ENCODE results near the gene AMER2. TPM values are rescaled to one million over a fixed set of nuclear protein-coding genes. Genes with fewer than 3 reads are reported as not detected.
A peak's percentile ranks its signal among the peaks of the same experiment; 100 is the strongest.

The AMER2 gene
- total and polyA plus RNA-seq, 2 experiments from 2014 or later = 0.09 to 0.15 TPM

DNA sequence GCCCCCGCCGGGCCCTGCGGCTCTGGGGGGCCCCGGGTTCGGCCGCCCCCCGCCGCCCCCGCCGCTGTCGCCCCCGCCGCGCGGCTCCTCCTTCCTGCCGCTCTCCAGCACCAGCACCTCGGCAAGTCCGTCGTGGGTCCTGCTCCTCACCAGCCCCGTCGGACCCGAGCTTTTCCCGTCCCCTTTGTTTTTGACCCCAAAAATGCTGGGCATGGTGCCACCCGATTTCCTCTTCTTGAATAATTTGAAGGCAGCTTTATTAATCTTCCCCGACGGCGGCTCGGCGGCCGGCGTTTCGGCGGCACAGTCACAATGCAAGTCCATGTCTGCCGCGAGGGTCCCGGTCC lies 945 bp downstream of the AMER2 start:
- no peaks in the 10 kb centered on the region for H3K36me3 ChIP-seq
- TF ChIP-seq, protein P1, sequence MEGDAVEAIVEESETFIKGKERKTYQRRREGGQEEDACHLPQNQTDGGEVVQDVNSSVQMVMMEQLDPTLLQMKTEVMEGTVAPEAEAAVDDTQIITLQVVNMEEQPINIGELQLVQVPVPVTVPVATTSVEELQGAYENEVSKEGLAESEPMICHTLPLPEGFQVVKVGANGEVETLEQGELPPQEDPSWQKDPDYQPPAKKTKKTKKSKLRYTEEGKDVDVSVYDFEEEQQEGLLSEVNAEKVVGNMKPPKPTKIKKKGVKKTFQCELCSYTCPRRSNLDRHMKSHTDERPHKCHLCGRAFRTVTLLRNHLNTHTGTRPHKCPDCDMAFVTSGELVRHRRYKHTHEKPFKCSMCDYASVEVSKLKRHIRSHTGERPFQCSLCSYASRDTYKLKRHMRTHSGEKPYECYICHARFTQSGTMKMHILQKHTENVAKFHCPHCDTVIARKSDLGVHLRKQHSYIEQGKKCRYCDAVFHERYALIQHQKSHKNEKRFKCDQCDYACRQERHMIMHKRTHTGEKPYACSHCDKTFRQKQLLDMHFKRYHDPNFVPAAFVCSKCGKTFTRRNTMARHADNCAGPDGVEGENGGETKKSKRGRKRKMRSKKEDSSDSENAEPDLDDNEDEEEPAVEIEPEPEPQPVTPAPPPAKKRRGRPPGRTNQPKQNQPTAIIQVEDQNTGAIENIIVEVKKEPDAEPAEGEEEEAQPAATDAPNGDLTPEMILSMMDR (IDR thresholded peaks at IDR 0.05; ENCODE audit: low read depth, low read length) = no peak
- H3K4me3 ChIP-seq = peak overlapping the region; percentile 44
- no peaks in the 10 kb centered on the region for H3K9me3 ChIP-seq (ENCODE audit: low read depth)
- H3K27me3 ChIP-seq = peaks cover 74% of the 10 kb centered on the region
- H3K4me1 ChIP-seq (ENCODE audit: low read depth) = no peaks in the 10 kb centered on the region
- no peak for DNase-seq (ENCODE audit: low read depth in 1 of 2, low spot score in 1 of 2)
- no peak overlapping the region for H3K27ac ChIP-seq

DNA sequence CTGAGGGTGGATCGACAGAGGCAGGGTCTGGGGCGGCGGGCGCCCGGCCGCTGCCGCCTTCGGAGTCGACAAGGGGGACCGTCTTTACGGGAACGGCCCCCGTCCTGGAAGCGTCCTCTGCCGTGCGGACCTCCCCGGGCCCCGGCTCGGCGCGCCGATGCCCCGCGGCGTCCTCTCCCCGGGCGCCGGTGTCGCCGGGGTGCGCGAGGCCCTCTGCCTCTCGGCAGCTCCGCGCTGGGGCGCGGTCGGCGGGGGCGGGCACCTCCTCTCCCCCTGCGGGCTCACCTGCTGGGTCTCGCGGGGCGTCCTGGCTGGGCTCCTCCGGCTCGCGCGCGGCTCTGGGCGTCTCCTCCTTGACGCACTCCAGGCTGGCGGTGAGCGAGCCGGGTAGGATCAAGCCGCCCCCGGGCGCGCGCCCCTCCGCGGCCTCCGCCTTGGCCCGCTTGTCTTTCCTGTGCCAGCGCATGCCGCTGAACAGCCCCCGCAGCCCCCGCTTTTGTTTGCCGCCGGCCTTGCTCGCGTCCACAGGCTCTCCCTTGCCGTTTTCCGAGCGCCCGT lies 1.5 kb downstream of the AMER2 start:
- DNase-seq (ENCODE audit: low read depth in 1 of 2, low spot score in 1 of 2) = peak; percentile 4 to 39
- Histone ChIP-seq H3K4me3 (peak overlapping the region; percentile 44), H3K36me3 (no peaks in the 10 kb centered on the region), H3K4me1 (ENCODE audit: low read depth) (no peaks in the 10 kb centered on the region), H3K27ac (no peak overlapping the region), H3K9me3 (ENCODE audit: low read depth) (no peaks in the 10 kb centered on the region), H3K27me3 (peaks cover 74% of the 10 kb centered on the region)
- TF ChIP-seq, protein P1 (IDR thresholded peaks at IDR 0.05; ENCODE audit: low read depth, low read length) = no peak

DNA sequence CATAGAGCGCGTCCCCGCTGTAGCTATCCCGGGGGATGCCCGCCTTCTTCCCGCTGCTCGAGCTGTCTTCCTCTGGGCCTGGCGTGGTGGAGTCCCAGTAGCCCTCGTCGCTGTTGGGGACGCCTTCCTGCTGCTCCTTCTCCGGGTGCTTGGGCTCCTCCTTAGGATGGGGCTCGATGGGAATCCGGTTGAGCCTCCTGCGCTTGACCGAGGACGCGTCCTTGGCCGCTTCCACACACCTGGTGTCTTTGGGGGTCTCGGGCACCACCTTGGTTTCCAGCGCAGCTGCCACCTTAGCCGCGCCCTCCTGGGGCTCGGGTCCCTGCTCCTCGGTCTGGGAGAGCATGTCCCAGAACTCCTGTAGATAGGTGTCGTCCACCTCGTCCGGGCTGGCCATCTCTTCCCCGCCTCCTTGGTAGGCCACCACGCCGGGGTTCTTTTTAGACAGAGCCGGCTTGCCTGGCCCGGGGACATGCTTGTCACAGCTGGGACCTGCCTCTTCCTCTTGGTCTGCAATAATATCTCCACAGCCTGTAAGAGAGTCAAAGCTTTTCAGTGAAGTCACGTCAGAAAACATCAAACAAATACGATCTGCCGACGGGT lies 2.0 kb downstream of the AMER2 start:
- Histone ChIP-seq H3K27ac (no peak overlapping the region), H3K27me3 (peaks cover 74% of the 10 kb centered on the region), H3K4me1 (ENCODE audit: low read depth) (no peaks in the 10 kb centered on the region), H3K4me3 (no peak overlapping the region), H3K36me3 (no peaks in the 10 kb centered on the region), H3K9me3 (ENCODE audit: low read depth) (no peaks in the 10 kb centered on the region)
- TF ChIP-seq, protein P1 (IDR thresholded peaks at IDR 0.05; ENCODE audit: low read depth, low read length) = no peak
- DNase-seq (ENCODE audit: low read depth in 1 of 2, low spot score in 1 of 2) = no peak

DNA sequence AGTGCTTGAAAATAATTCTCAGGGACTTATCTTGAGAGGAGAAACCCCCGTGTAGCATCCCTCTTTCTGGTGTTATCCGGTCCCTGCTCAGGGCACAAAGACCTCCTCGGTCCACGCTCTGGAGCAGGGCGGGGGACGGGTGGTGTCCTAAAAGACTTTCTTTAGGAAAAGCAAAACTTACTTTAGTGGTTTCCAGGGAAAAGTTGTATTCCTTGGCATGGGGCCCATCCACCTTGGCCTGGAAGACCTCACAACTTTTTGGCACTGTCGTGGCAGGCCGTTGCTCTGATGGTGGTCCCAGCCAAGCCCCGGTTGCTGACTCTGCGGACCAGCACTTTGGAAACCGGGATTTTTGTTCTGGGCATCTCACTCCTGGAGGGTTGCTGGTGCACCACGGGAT lies 2.7 kb downstream of the AMER2 start:
- no peak for DNase-seq (ENCODE audit: low read depth in 1 of 2, low spot score in 1 of 2)
- Histone ChIP-seq H3K36me3 (no peaks in the 10 kb centered on the region), H3K9me3 (ENCODE audit: low read depth) (no peaks in the 10 kb centered on the region), H3K27ac (no peak overlapping the region), H3K4me3 (no peak overlapping the region), H3K4me1 (ENCODE audit: low read depth) (no peaks in the 10 kb centered on the region), H3K27me3 (peaks cover 74% of the 10 kb centered on the region)
- TF ChIP-seq, protein P1 (IDR thresholded peaks at IDR 0.05; ENCODE audit: low read depth, low read length) = no peak

DNA sequence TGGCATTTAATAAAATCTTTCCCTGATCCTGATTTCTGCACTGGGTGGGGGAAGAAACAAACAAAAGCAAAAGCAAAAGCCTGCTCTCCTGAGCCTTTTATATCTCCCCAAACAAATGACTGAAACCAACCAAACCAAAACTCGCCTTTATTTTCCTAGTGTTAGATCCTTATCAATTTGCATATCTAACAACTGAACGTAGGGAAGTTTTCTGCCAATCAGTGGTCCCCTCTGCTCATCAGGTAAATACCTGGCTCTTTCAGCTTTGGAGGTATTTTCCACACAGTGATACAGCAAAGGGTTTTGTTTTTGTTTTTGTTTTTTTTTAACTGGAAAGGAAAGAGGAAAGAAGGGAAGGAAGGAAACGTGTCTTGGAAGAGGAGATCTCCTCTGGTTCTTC lies 3.3 kb downstream of the AMER2 start:
- Histone ChIP-seq H3K4me3 (no peak overlapping the region), H3K9me3 (ENCODE audit: low read depth) (no peaks in the 10 kb centered on the region), H3K27me3 (peaks cover 69% of the 10 kb centered on the region), H3K4me1 (ENCODE audit: low read depth) (no peaks in the 10 kb centered on the region), H3K36me3 (no peaks in the 10 kb centered on the region), H3K27ac (no peak overlapping the region)
- no peak for DNase-seq (ENCODE audit: low read depth in 1 of 2, low spot score in 1 of 2)
- TF ChIP-seq, protein P1 (IDR thresholded peaks at IDR 0.05; ENCODE audit: low read depth, low read length) = no peak
